ENCODE data around the gene NNT.
"Not testable (repeated sequence)": the region's sequence is repeated elsewhere in the genome, so short reads cannot be mapped to it uniquely, and the experiment has no call there.

DNA sequence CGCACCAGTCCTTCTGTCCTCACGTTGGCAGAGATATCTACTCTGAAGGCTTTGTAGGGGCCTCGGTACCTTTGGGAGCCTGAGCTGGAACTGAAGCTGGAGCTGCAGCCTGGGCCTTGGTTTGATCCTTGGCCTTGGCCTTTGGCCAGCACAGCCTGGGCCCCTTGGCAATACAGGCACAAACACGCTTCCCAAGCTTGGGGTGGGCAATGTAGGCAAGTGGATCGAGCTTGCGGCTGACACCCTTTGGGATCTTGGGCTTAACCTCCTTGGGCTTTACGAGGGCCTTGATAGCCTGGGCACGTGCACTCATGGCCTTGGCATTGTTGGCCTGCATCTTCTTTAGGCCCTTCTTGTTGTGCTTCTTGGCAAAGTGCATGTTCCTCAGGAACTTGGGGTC, 63.7 kb downstream of the NNT start:
- TF ChIP-seq, protein P1, sequence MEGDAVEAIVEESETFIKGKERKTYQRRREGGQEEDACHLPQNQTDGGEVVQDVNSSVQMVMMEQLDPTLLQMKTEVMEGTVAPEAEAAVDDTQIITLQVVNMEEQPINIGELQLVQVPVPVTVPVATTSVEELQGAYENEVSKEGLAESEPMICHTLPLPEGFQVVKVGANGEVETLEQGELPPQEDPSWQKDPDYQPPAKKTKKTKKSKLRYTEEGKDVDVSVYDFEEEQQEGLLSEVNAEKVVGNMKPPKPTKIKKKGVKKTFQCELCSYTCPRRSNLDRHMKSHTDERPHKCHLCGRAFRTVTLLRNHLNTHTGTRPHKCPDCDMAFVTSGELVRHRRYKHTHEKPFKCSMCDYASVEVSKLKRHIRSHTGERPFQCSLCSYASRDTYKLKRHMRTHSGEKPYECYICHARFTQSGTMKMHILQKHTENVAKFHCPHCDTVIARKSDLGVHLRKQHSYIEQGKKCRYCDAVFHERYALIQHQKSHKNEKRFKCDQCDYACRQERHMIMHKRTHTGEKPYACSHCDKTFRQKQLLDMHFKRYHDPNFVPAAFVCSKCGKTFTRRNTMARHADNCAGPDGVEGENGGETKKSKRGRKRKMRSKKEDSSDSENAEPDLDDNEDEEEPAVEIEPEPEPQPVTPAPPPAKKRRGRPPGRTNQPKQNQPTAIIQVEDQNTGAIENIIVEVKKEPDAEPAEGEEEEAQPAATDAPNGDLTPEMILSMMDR (IDR thresholded peaks at IDR 0.05), result not testable (repeated sequence)
- TF ChIP-seq POLR2A (IDR thresholded peaks at IDR 0.05), result not testable (repeated sequence)

Measured in heart left ventricle (tissue), 13 donors.